ENCODE measurements around the gene THBS1. TPM values are rescaled to one million over a fixed set of nuclear protein-coding genes. Genes with fewer than 3 reads are reported as not detected.

Gene THBS1
- total RNA-seq, 2 experiments from 2014 or later, result 0.51 TPM; not detected in 1

DNA sequence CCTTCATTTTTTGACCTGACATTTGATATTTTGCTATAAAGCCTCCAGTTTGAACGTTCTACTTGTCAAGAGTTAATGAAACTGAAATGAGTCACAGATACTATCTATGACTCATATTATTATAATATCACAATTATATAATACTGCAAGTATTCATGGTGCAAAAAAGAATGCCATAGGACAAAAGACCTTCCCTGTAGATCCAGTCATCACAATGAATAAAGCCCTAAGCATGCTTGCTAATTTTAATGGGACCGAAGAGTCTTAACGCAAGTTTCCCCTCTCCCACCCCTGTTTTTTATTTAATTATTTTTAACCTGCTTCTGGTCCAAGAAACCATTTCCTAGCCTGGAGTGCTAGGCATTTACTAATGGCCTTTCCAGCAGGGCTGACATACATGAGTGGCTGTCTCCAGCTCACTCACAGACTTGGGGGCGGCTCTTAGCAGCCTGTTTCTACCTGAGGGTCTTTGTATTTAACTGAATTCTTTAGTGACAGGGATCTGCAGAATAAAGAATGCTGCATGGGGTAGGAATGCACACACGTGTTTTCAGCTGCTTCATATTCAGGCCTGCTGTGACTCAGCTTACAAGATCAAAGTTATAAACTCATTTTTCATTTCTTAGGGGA is 61.2 kb downstream of the THBS1 start:
- TF ChIP-seq, protein P1, sequence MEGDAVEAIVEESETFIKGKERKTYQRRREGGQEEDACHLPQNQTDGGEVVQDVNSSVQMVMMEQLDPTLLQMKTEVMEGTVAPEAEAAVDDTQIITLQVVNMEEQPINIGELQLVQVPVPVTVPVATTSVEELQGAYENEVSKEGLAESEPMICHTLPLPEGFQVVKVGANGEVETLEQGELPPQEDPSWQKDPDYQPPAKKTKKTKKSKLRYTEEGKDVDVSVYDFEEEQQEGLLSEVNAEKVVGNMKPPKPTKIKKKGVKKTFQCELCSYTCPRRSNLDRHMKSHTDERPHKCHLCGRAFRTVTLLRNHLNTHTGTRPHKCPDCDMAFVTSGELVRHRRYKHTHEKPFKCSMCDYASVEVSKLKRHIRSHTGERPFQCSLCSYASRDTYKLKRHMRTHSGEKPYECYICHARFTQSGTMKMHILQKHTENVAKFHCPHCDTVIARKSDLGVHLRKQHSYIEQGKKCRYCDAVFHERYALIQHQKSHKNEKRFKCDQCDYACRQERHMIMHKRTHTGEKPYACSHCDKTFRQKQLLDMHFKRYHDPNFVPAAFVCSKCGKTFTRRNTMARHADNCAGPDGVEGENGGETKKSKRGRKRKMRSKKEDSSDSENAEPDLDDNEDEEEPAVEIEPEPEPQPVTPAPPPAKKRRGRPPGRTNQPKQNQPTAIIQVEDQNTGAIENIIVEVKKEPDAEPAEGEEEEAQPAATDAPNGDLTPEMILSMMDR (conservative IDR thresholded peaks at IDR 0.05; ENCODE audit: low read length), result no peak
- no peak for TF ChIP-seq EZH2phosphoT487 (IDR thresholded peaks at IDR 0.05; ENCODE audit: borderline replicate concordance, low read depth, low read length)
- no peaks in the 10 kb centered on the region for H3K36me3 ChIP-seq (ENCODE audit: insufficient read depth, low read length)
- ChIA-PET CTCF (ENCODE audit: unreplicated experiment) (no interaction called here), POLR2A (interaction anchor here (1.5 kb wide), 1 partner anchor 12 kb away, joined by 4 read pairs; no protein-coding TSS in a partner anchor)
- no TSS peak for BruUV-seq (replicated peaks)
- no peak overlapping the region for H3K27ac ChIP-seq (ENCODE audit: low read depth, low read length, poor library complexity, severe bottlenecking)
- H3K4me3 ChIP-seq (ENCODE audit: low read depth, low read length, poor library complexity, severe bottlenecking), result no peak overlapping the region
- no peaks in the 10 kb centered on the region for H3K9me3 ChIP-seq (ENCODE audit: low read length)
- H3K4me2 ChIP-seq (ENCODE audit: low read length), result no peak overlapping the region
- no peak for DNase-seq (ENCODE audit: low spot score)
- no peaks in the 10 kb centered on the region for H3K79me2 ChIP-seq (ENCODE audit: insufficient read depth, low read depth, low read length)
- no peaks in the 10 kb centered on the region for H3K9me2 ChIP-seq (ENCODE audit: insufficient read depth, low read length)
- H4K20me1 ChIP-seq (ENCODE audit: insufficient read depth, low read length), result no peaks in the 10 kb centered on the region
- no peak overlapping the region for H2AFZ ChIP-seq (ENCODE audit: low read length)
- H3K4me1 ChIP-seq (ENCODE audit: insufficient read depth, low read length, poor library complexity, severe bottlenecking), result no peaks in the 10 kb centered on the region
- intact Hi-C loops (cut with micrococcal nuclease; ENCODE audit: unreplicated experiment), result no loop called here

DNA sequence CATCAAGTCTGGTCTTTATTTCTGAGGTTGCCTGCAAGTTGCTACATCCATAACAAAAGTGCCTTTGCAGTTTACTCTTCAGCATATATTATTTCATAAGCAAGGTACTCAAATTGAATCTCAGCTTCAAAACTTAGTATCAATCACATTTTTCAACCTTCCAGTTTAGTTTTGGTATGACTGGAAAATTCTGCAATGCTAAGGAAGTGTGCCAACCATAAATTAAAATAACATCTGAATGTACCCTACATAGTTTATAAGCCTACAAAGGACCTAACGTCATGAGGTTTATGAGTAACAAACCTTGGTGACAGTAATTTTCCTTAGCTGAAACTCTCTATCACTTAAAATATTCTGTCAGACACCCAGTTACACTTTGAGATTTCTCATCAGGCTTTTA is 62.8 kb downstream of the THBS1 start:
- Histone ChIP-seq H3K36me3 (ENCODE audit: insufficient read depth, low read length) (no peaks in the 10 kb centered on the region), H4K20me1 (ENCODE audit: insufficient read depth, low read length) (no peaks in the 10 kb centered on the region), H3K4me1 (ENCODE audit: insufficient read depth, low read length, poor library complexity, severe bottlenecking) (no peaks in the 10 kb centered on the region), H3K27ac (ENCODE audit: low read depth, low read length, poor library complexity, severe bottlenecking) (no peak overlapping the region), H3K79me2 (ENCODE audit: insufficient read depth, low read depth, low read length) (no peaks in the 10 kb centered on the region), H3K4me3 (ENCODE audit: low read depth, low read length, poor library complexity, severe bottlenecking) (no peak overlapping the region), H3K4me2 (ENCODE audit: low read length) (no peak overlapping the region), H3K9me2 (ENCODE audit: insufficient read depth, low read length) (no peaks in the 10 kb centered on the region), H3K9me3 (ENCODE audit: low read length) (no peaks in the 10 kb centered on the region), H2AFZ (ENCODE audit: low read length) (no peak overlapping the region)
- BruUV-seq (replicated peaks), result no TSS peak
- CTCF ChIA-PET (ENCODE audit: unreplicated experiment), result no interaction called here
- no peak for DNase-seq (ENCODE audit: low spot score)
- TF ChIP-seq EZH2phosphoT487 (IDR thresholded peaks at IDR 0.05; ENCODE audit: borderline replicate concordance, low read depth, low read length), result no peak
- TF ChIP-seq, protein P1 (conservative IDR thresholded peaks at IDR 0.05; ENCODE audit: low read length), result no peak
- POLR2A ChIA-PET, result no interaction called here
- intact Hi-C loops (cut with micrococcal nuclease; ENCODE audit: unreplicated experiment), result no loop called here

DNA sequence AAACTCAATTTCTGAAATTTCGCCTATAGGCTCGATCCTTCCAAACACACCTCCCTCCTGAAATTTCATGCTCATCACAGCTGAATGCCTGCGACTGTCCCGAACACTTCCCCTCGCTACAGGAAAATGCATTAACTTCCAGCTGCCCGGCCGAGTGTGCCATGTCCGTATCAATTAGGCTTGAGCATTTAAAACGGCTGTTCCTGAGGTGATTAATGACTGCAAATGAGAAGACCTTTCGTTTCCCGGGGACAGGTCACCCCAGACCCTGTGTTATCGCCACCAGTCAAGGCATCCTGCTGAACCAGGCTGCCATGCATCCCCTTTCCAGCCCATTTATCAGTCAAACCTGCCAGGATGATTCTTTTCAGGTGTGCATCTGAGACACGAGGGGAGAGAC is 63.3 kb downstream of the THBS1 start:
- Histone ChIP-seq H2AFZ (ENCODE audit: low read length) (no peak overlapping the region), H3K9me3 (ENCODE audit: low read length) (no peaks in the 10 kb centered on the region), H4K20me1 (ENCODE audit: insufficient read depth, low read length) (no peaks in the 10 kb centered on the region), H3K36me3 (ENCODE audit: insufficient read depth, low read length) (no peaks in the 10 kb centered on the region), H3K4me2 (ENCODE audit: low read length) (no peak overlapping the region), H3K79me2 (ENCODE audit: insufficient read depth, low read depth, low read length) (no peaks in the 10 kb centered on the region), H3K4me1 (ENCODE audit: insufficient read depth, low read length, poor library complexity, severe bottlenecking) (no peaks in the 10 kb centered on the region), H3K9me2 (ENCODE audit: insufficient read depth, low read length) (no peaks in the 10 kb centered on the region), H3K27ac (ENCODE audit: low read depth, low read length, poor library complexity, severe bottlenecking) (no peak overlapping the region), H3K4me3 (ENCODE audit: low read depth, low read length, poor library complexity, severe bottlenecking) (no peak overlapping the region)
- intact Hi-C loops (cut with micrococcal nuclease; ENCODE audit: unreplicated experiment), result no loop called here
- no peak for DNase-seq (ENCODE audit: low spot score)
- POLR2A ChIA-PET, result no interaction called here
- CTCF ChIA-PET (ENCODE audit: unreplicated experiment), result no interaction called here
- BruUV-seq (replicated peaks), result no TSS peak
- TF ChIP-seq, protein P1 (conservative IDR thresholded peaks at IDR 0.05; ENCODE audit: low read length), result no peak
- no peak for TF ChIP-seq EZH2phosphoT487 (IDR thresholded peaks at IDR 0.05; ENCODE audit: borderline replicate concordance, low read depth, low read length)
